ENCODE measurements around the gene NELL1.

Gene NELL1

GRCh38 chr11:20980736-20981135, 311.4 kb downstream of the NELL1 start:
- no peaks in the 10 kb centered on the region for H3K4me1 ChIP-seq (ENCODE audit: insufficient read depth, low read length, poor library complexity, severe bottlenecking)
- H3K4me3 ChIP-seq (ENCODE audit: low read length, poor library complexity, severe bottlenecking): no peak overlapping the region
- no peak overlapping the region for H3K9ac ChIP-seq (ENCODE audit: low read depth, low read length, poor library complexity, severe bottlenecking)
- no peak for TF ChIP-seq EZH2phosphoT487 (IDR thresholded peaks at IDR 0.05; ENCODE audit: borderline replicate concordance)
- TF ChIP-seq, protein P1, sequence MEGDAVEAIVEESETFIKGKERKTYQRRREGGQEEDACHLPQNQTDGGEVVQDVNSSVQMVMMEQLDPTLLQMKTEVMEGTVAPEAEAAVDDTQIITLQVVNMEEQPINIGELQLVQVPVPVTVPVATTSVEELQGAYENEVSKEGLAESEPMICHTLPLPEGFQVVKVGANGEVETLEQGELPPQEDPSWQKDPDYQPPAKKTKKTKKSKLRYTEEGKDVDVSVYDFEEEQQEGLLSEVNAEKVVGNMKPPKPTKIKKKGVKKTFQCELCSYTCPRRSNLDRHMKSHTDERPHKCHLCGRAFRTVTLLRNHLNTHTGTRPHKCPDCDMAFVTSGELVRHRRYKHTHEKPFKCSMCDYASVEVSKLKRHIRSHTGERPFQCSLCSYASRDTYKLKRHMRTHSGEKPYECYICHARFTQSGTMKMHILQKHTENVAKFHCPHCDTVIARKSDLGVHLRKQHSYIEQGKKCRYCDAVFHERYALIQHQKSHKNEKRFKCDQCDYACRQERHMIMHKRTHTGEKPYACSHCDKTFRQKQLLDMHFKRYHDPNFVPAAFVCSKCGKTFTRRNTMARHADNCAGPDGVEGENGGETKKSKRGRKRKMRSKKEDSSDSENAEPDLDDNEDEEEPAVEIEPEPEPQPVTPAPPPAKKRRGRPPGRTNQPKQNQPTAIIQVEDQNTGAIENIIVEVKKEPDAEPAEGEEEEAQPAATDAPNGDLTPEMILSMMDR (conservative IDR thresholded peaks at IDR 0.05; ENCODE audit: low read length): no peak
- H3K36me3 ChIP-seq (ENCODE audit: insufficient read depth, low read length): no peaks in the 10 kb centered on the region
- H3K79me2 ChIP-seq (ENCODE audit: insufficient read depth, low read length): no peaks in the 10 kb centered on the region
- H3K9me3 ChIP-seq (ENCODE audit: insufficient read depth, low read depth, low read length): no peaks in the 10 kb centered on the region; the same call in 1 of the 2 replicates
- H3K27me3 ChIP-seq (ENCODE audit: insufficient read depth, low read length, poor library complexity, severe bottlenecking): no peaks in the 10 kb centered on the region
- no peaks in the 10 kb centered on the region for H4K20me1 ChIP-seq (ENCODE audit: insufficient read depth, low read length, poor library complexity, severe bottlenecking)
- no peak overlapping the region for H2AFZ ChIP-seq (ENCODE audit: low read length)
- H3F3A ChIP-seq (ENCODE audit: low read depth): no peaks in the 10 kb centered on the region
- H3K4me2 ChIP-seq (ENCODE audit: low read depth, low read length, poor library complexity, severe bottlenecking): no peak overlapping the region
- H3K9me2 ChIP-seq (replicated peaks; ENCODE audit: low read depth, low read length): no peaks in the 10 kb centered on the region

- H4K20me1 ChIP-seq (ENCODE audit: insufficient read depth, low read length, poor library complexity, severe bottlenecking): no peaks in the 10 kb centered on the region
- H3K4me1 ChIP-seq (ENCODE audit: insufficient read depth, low read length, poor library complexity, severe bottlenecking): no peaks in the 10 kb centered on the region
- TF ChIP-seq, protein P1 (conservative IDR thresholded peaks at IDR 0.05; ENCODE audit: low read length): no peak
- no peak for TF ChIP-seq EZH2phosphoT487 (IDR thresholded peaks at IDR 0.05; ENCODE audit: borderline replicate concordance)
- no peaks in the 10 kb centered on the region for H3K36me3 ChIP-seq (ENCODE audit: insufficient read depth, low read length)
- no peak overlapping the region for H3K4me3 ChIP-seq (ENCODE audit: low read length, poor library complexity, severe bottlenecking)
- H3K9ac ChIP-seq (ENCODE audit: low read depth, low read length, poor library complexity, severe bottlenecking): no peak overlapping the region
- H3K27me3 ChIP-seq (ENCODE audit: insufficient read depth, low read length, poor library complexity, severe bottlenecking): no peaks in the 10 kb centered on the region
- H3K79me2 ChIP-seq (ENCODE audit: insufficient read depth, low read length): no peaks in the 10 kb centered on the region
- no peaks in the 10 kb centered on the region for H3K9me2 ChIP-seq (replicated peaks; ENCODE audit: low read depth, low read length)
- H3K9me3 ChIP-seq (ENCODE audit: insufficient read depth, low read depth, low read length): no peaks in the 10 kb centered on the region; the same call in none of the 2 replicates
- H3F3A ChIP-seq (ENCODE audit: low read depth): no peaks in the 10 kb centered on the region
- no peak overlapping the region for H2AFZ ChIP-seq (ENCODE audit: low read length)
- H3K4me2 ChIP-seq (ENCODE audit: low read depth, low read length, poor library complexity, severe bottlenecking): no peak overlapping the region
Measured at GRCh38 chr11:20990447-20990846, 321.1 kb downstream of the NELL1 start.

DNA sequence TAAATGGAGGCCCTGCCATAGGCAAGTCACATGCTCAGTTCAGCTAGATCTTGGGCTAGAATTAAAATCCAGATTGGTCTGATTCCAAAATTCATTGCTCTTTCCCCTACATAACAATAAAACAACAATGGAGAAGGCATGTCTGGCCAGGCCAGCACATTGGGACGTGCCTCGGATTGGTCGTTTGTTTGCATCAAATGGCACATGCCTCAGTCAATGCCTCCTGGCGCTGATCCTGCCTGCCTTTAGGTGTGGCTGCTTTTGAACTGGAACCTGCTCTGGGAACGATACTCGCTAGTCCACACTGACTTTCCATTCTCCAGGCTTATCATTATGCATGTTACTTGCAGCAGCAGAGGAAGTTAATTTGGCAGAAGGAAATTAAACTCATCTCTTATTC, 322.1 kb downstream of the NELL1 start:
- TF ChIP-seq, protein P1 (conservative IDR thresholded peaks at IDR 0.05; ENCODE audit: low read length): no peak
- TF ChIP-seq EZH2phosphoT487 (IDR thresholded peaks at IDR 0.05; ENCODE audit: borderline replicate concordance): no peak
- H3K9me3 ChIP-seq (ENCODE audit: insufficient read depth, low read depth, low read length): no peaks in the 10 kb centered on the region; the same call in 1 of the 2 replicates
- H3F3A ChIP-seq (ENCODE audit: low read depth): no peaks in the 10 kb centered on the region
- H3K36me3 ChIP-seq (ENCODE audit: insufficient read depth, low read length): no peaks in the 10 kb centered on the region
- no peaks in the 10 kb centered on the region for H3K9me2 ChIP-seq (replicated peaks; ENCODE audit: low read depth, low read length)
- no peaks in the 10 kb centered on the region for H3K27me3 ChIP-seq (ENCODE audit: insufficient read depth, low read length, poor library complexity, severe bottlenecking)
- no peaks in the 10 kb centered on the region for H4K20me1 ChIP-seq (ENCODE audit: insufficient read depth, low read length, poor library complexity, severe bottlenecking)
- no peak overlapping the region for H3K4me3 ChIP-seq (ENCODE audit: low read length, poor library complexity, severe bottlenecking)
- no peaks in the 10 kb centered on the region for H3K4me1 ChIP-seq (ENCODE audit: insufficient read depth, low read length, poor library complexity, severe bottlenecking)
- H3K9ac ChIP-seq (ENCODE audit: low read depth, low read length, poor library complexity, severe bottlenecking): no peak overlapping the region
- H3K79me2 ChIP-seq (ENCODE audit: insufficient read depth, low read length): no peaks in the 10 kb centered on the region
- H3K4me2 ChIP-seq (ENCODE audit: low read depth, low read length, poor library complexity, severe bottlenecking): no peak overlapping the region
- H2AFZ ChIP-seq (ENCODE audit: low read length): no peak overlapping the region
